ENCODE measurements around the gene NMRK1. TPM values are rescaled to one million over a fixed set of nuclear protein-coding genes. Genes with fewer than 3 reads are reported as not detected.

NMRK1 gene
- total and polyA plus RNA-seq, 9 donors = 14.6 to 40.0 (median 23.8) TPM

DNA sequence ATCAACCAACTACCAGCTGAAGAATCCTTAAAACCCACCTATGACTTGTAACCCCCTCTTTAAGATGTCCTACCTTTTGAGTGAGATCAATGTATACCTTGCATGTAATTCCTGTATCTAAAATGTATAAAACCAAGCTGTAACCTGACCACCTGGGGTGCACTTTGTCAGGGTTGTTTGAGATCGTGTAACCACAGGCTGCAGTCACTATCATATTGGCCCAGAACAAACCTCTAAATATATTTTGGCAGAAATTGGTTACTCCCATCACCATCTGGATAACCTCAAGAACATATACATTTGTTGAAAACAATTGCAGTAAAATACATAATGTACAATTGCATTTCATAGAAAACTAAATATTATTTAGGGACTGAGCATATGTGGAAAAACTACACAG lies 68.3 kb downstream of the NMRK1 start:
- H3K4me1 ChIP-seq (ENCODE audit: insufficient read depth) = no peaks in the 10 kb centered on the region
- WGBS, 3 donors = 97 to 100% (median 99%) methylated on average over 1 of the region's 1 CpG
- H3K27ac ChIP-seq = no peak overlapping the region
- H3K4me3 ChIP-seq = no peak overlapping the region
- H3K27me3 ChIP-seq = no peaks in the 10 kb centered on the region
- TF ChIP-seq, protein P1, sequence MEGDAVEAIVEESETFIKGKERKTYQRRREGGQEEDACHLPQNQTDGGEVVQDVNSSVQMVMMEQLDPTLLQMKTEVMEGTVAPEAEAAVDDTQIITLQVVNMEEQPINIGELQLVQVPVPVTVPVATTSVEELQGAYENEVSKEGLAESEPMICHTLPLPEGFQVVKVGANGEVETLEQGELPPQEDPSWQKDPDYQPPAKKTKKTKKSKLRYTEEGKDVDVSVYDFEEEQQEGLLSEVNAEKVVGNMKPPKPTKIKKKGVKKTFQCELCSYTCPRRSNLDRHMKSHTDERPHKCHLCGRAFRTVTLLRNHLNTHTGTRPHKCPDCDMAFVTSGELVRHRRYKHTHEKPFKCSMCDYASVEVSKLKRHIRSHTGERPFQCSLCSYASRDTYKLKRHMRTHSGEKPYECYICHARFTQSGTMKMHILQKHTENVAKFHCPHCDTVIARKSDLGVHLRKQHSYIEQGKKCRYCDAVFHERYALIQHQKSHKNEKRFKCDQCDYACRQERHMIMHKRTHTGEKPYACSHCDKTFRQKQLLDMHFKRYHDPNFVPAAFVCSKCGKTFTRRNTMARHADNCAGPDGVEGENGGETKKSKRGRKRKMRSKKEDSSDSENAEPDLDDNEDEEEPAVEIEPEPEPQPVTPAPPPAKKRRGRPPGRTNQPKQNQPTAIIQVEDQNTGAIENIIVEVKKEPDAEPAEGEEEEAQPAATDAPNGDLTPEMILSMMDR (IDR thresholded peaks at IDR 0.05) = no peak
- TF ChIP-seq EP300 (IDR thresholded peaks at IDR 0.05) (no peak), POLR2A (IDR thresholded peaks at IDR 0.05) (no peak)
- no peak for DNase-seq
- no peaks in the 10 kb centered on the region for H3K9me3 ChIP-seq
- intact Hi-C loops (cut with DNase I) = loop anchor here in 2 of 4 donors (10.0 kb wide), 2 partner anchors 55 to 65 kb away; partner anchors contain the start of gene C9orf40 (in 1 of the 2)
- no peaks in the 10 kb centered on the region for H3K36me3 ChIP-seq

DNA sequence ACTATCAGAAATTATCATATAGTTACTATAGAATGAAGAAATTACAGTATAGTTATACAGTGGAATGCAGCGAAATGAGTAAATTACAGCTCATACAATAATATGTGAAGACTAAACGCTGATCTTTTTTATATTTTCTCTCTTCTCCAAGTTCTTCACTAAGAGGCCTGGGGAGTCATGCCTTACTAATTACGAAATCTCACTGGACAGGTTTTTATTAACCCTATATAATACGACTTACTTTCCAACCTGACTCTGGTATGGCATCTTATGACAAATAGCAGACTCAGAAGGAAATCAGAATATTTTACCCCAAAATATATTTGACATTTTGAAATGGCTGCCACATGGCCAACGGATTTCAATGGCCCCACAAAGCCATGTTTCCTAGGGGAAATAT lies 68.9 kb downstream of the NMRK1 start:
- 96 to 97% (median 97%) methylated on average over 5 of the region's 5 CpGs for WGBS, 3 donors
- TF ChIP-seq EP300 (IDR thresholded peaks at IDR 0.05) (no peak), POLR2A (IDR thresholded peaks at IDR 0.05) (no peak)
- TF ChIP-seq, protein P1 (IDR thresholded peaks at IDR 0.05) = no peak
- Histone ChIP-seq H3K27ac (no peak overlapping the region), H3K36me3 (no peaks in the 10 kb centered on the region), H3K9me3 (no peaks in the 10 kb centered on the region), H3K4me1 (ENCODE audit: insufficient read depth) (no peaks in the 10 kb centered on the region), H3K27me3 (no peaks in the 10 kb centered on the region), H3K4me3 (no peak overlapping the region)
- intact Hi-C loops (cut with DNase I) = no loop called here
- DNase-seq = no peak

DNA sequence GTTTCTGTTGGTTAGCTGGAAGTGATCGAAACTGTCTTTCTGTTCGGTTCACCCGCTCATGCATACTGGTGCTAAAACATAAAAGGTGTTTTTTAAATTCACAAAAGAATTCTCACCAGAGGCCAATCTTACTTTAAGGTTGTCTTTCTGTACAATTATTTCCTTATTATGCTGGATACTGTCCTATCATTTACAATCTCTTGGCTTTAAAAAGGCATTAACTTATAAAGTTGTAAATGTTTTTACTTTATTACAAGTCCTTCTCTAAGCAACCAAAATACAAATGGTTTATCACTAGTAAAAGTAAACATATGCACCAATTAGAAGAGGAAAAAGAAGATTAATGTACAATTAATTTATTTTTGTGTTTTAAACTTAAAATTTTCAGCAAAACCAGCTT lies 70.6 kb downstream of the NMRK1 start:
- TF ChIP-seq EP300 (IDR thresholded peaks at IDR 0.05) = no peak
- no peak for TF ChIP-seq POLR2A (IDR thresholded peaks at IDR 0.05)
- TF ChIP-seq, protein P1 (IDR thresholded peaks at IDR 0.05) = no peak
- H3K27ac ChIP-seq = no peak overlapping the region
- intact Hi-C loops (cut with DNase I) = loop anchor here in 1 of 4 donors (1.0 kb wide), 1 partner anchor 245 kb away; no protein-coding TSS in a partner anchor
- no peaks in the 10 kb centered on the region for H3K4me1 ChIP-seq (ENCODE audit: insufficient read depth)
- H3K9me3 ChIP-seq = no peaks in the 10 kb centered on the region
- WGBS, 3 donors = 86 to 88% (median 86%) methylated on average over 3 of the region's 3 CpGs
- no peaks in the 10 kb centered on the region for H3K27me3 ChIP-seq
- no peaks in the 10 kb centered on the region for H3K36me3 ChIP-seq
- H3K4me3 ChIP-seq = no peak overlapping the region
- DNase-seq = no peak

DNA sequence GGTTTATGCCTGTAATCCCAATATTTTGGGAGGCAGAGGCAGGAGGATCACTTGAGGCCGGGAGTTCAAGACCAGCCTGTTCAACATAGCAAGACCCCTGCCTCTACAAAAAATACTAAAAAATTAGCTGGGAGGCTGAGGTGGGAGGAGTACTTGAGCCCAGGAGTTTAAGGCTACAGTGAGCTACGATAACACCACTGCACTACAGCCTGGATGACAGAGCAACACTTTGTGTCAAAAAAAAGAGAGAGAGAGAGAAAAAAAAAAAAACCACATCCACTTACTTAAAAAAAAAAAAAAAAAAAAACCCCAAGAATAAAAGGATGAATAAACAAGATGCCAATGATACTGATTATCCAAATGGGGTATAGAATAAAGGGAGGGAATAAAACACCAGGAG lies 74.2 kb downstream of the NMRK1 start:
- Histone ChIP-seq H3K27me3 (no peaks in the 10 kb centered on the region), H3K9me3 (no peaks in the 10 kb centered on the region), H3K4me3 (no peak overlapping the region), H3K4me1 (ENCODE audit: insufficient read depth) (no peaks in the 10 kb centered on the region), H3K36me3 (no peaks in the 10 kb centered on the region), H3K27ac (no peak overlapping the region)
- TF ChIP-seq POLR2A (IDR thresholded peaks at IDR 0.05) (no peak), EP300 (IDR thresholded peaks at IDR 0.05) (no peak)
- TF ChIP-seq, protein P1 (IDR thresholded peaks at IDR 0.05) = no peak
- WGBS, 3 donors = 88 to 97% (median 96%) methylated on average over 2 of the region's 2 CpGs
- DNase-seq = no peak
- intact Hi-C loops (cut with DNase I) = no loop called here

Small RNA genes lying within 50 kb of the gene (small RNA-seq; reads per million reads assigned to genes)
- gene RF02271 = not detected

Other genes starting within 250 kb of the NMRK1 start
- gene TRPM6, start 200.2 kb downstream of the NMRK1 start, total RNA-seq = under 1 TPM; 0.11 to 0.69 (median 0.32) TPM
- under 1 TPM; 0.06 to 0.18 TPM for gene TRPM6, start 200.2 kb downstream of the NMRK1 start, polyA plus RNA-seq
- 1 to 10 TPM; 2.9 to 4.9 (median 3.9) TPM for gene C9orf40, start 135.2 kb downstream of the NMRK1 start, total RNA-seq
- 1 to 10 TPM; 2.1 to 5.0 TPM for gene C9orf40, start 135.2 kb downstream of the NMRK1 start, polyA plus RNA-seq
- gene CARNMT1, start 59.9 kb downstream of the NMRK1 start, total RNA-seq = 10 to 100 TPM; 10.5 to 21.9 (median 17.1) TPM
- 1 to 10 TPM; 3.7 to 9.5 TPM for gene CARNMT1, start 59.9 kb downstream of the NMRK1 start, polyA plus RNA-seq
- 10 to 100 TPM; 15.1 to 46.9 (median 20.0) TPM for gene OSTF1, start 359 bp upstream of the NMRK1 start, total RNA-seq
- gene OSTF1, start 359 bp upstream of the NMRK1 start, polyA plus RNA-seq = 10 to 100 TPM; 16.3 to 43.2 TPM